Fibroblast of lung (primary cell): Measurements from ENCODE around the gene LARP1. TPM values are rescaled to one million over a fixed set of nuclear protein-coding genes. Genes with fewer than 3 reads are reported as not detected.

Source experiments
- DNase-seq, 2 donors: peaks; one replicate each; pipeline versions ENCODE4 v3.0.0 to v3.0.0-alpha.2; 2010; ENCODE audit warnings: low read depth in 2 of 2
- H2AFZ ChIP-seq: 2 replicates; pipeline ENCODE4 v1.5.1; 2012; ENCODE audit warnings: low read length, control low read depth, inconsistent platforms
- H3K27ac ChIP-seq: 2 replicates; pipeline ENCODE4 v1.5.1; 2011; ENCODE audit warnings: low read length, control low read depth; ENCODE audit not compliant: insufficient read depth
- H3K27me3 ChIP-seq: 2 replicates; pipeline ENCODE4 v1.5.1; 2011; ENCODE audit warnings: mild to moderate bottlenecking, low read length; ENCODE audit not compliant: control insufficient read depth, insufficient read depth
- H3K36me3 ChIP-seq: 2 replicates; pipeline ENCODE4 v1.5.1; 2011; ENCODE audit warnings: low read length; ENCODE audit not compliant: control insufficient read depth, insufficient read depth
- H3K4me1 ChIP-seq: 2 replicates; pipeline ENCODE4 v1.5.1; 2011; ENCODE audit warnings: low read length; ENCODE audit not compliant: control insufficient read depth, insufficient read depth; ENCODE audit errors: extremely low read depth
- H3K4me2 ChIP-seq: 2 replicates; pipeline ENCODE4 v1.5.1; 2011; ENCODE audit warnings: low read length, control low read depth; ENCODE audit not compliant: insufficient read depth; ENCODE audit errors: extremely low read depth
- H3K4me3 ChIP-seq, 4 experiments: fragments of 200-600 bp in 1 of 4; sonication (generic) in 1 of 4; replicated peaks in 1 of 4; 2 replicates each; pipeline ENCODE4 v1.5.1; 2011 to 2016; ENCODE audit warnings: low read length in 4 of 4, low read depth in 3 of 4, mild to moderate bottlenecking in 3 of 4, control low read depth in 2 of 4, inconsistent platforms in 1 of 4, mixed read lengths in 1 of 4; ENCODE audit not compliant: insufficient read depth in 1 of 4; ENCODE audit errors: control extremely low read depth in 1 of 4
- H3K79me2 ChIP-seq: 2 replicates; pipeline ENCODE4 v1.5.1; 2012; ENCODE audit warnings: mild to moderate bottlenecking, low read length, inconsistent platforms; ENCODE audit not compliant: control insufficient read depth, insufficient read depth
- H3K9ac ChIP-seq: 2 replicates; pipeline ENCODE4 v1.5.1; 2011; ENCODE audit warnings: mild to moderate bottlenecking, low read length, control low read depth; ENCODE audit not compliant: insufficient read depth
- H3K9me3 ChIP-seq: 2 replicates; pipeline ENCODE4 v1.5.1; 2012; ENCODE audit warnings: low read depth, low read length; ENCODE audit not compliant: control insufficient read depth, insufficient read depth
- H4K20me1 ChIP-seq: 2 replicates; pipeline ENCODE4 v1.5.1; 2011; ENCODE audit warnings: low read length; ENCODE audit not compliant: control insufficient read depth, insufficient read depth; ENCODE audit errors: extremely low read depth
- CTCF ChIP-seq, 2 donors: IDR thresholded peaks in 1 of 2; conservative IDR thresholded peaks in 1 of 2; 1 replicate in 1 of 2; 2 replicates in 1 of 2; pipeline ENCODE4 v1.5.1; 2011 to 2012; ENCODE audit warnings: low read length in 2 of 2, control low read depth in 1 of 2, inconsistent platforms in 1 of 2, low read depth in 1 of 2, mild to moderate bottlenecking in 1 of 2
- EZH2 ChIP-seq: IDR thresholded peaks from 2 replicates; pipeline ENCODE4 v1.5.1; 2012; ENCODE audit warnings: low read length, control low read depth, mild to moderate bottlenecking; ENCODE audit errors: missing control alignments
- polyA plus RNA-seq, 2 donors: library from polyadenylated mRNA; depleted of rRNA in 1 of 2; stranded (reverse) in 1 of 2; unstranded in 1 of 2; fragments of >200 nt; gene quantifications; 2 replicates each; pipeline ENCODE4 v1.2.1, GENCODE V29; 2011 to 2012; ENCODE audit warnings: missing spikeins in 1 of 2
- total RNA-seq: library from RNA; depleted of rRNA; stranded (reverse); fragments of >200 nt; gene quantifications from 2 replicates; pipeline ENCODE4 v1.2.1, GENCODE V29; 2014

LARP1 gene
- total and polyA plus RNA-seq, 2 donors (not counting 1 experiment from before 2014, with no cell fraction given) = 51.0 to 81.3 TPM

DNA sequence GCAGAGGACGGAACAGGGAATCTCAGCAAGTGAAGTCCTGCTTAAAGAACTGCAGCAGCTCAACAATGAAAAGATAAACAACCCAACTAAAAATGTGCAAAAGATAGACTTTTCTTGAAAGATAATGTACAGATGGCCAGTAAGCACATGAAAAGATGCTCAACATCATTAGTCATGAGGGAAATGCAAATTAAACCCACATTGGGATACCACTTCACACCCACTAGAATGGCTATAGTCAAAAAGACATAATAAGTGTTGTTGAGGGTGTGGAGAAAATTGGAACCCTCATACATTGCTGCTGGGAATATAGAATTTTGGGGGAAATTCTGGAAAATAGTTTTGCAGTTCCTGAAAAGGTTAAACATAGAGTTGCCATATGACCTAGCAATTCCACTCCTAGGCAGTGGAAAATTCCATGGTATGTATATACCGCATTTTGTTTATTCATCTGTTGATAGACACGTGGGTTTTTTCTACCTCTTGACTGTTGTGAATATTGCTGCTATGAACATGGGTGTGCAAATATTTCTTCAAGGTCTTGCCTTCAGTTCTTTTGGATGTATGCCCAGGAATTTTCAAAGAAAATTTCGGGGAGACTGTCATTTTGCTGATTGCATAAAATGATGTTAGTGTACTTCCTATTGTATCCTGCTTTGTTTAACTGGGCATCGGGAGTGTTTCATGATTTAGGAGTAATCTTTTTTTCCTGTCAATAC lies 110.4 kb downstream of the LARP1 start:
- H3K27ac ChIP-seq = no peak overlapping the region
- no peak for DNase-seq
- H3K36me3 ChIP-seq = peaks cover 6% of the 10 kb centered on the region
- peaks cover 46% of the 10 kb centered on the region for H3K79me2 ChIP-seq
- peaks cover 6% of the 10 kb centered on the region for H3K4me1 ChIP-seq
- no peak overlapping the region for H2AFZ ChIP-seq
- H3K9ac ChIP-seq = no peak overlapping the region
- TF ChIP-seq CTCF (conservative IDR thresholded peaks at IDR 0.05 in 1 of 2, IDR thresholded peaks at IDR 0.05 in 1 of 2; ENCODE audit: low read depth in 1 of 2, low read length in 2 of 2) (no peak), EZH2 (no peak)
- H3K4me2 ChIP-seq = no peak overlapping the region
- H3K9me3 ChIP-seq = no peaks in the 10 kb centered on the region
- no peaks in the 10 kb centered on the region for H3K27me3 ChIP-seq
- H3K4me3 ChIP-seq = no peak overlapping the region
- no peaks in the 10 kb centered on the region for H4K20me1 ChIP-seq

- no peak overlapping the region for H3K4me3 ChIP-seq
- H3K27me3 ChIP-seq = no peaks in the 10 kb centered on the region
- H2AFZ ChIP-seq = no peak overlapping the region
- H3K4me2 ChIP-seq = no peak overlapping the region
- peaks cover 34% of the 10 kb centered on the region for H3K79me2 ChIP-seq
- peak; percentile 15 to 17 for DNase-seq
- H3K9me3 ChIP-seq = no peaks in the 10 kb centered on the region
- TF ChIP-seq CTCF (conservative IDR thresholded peaks at IDR 0.05 in 1 of 2, IDR thresholded peaks at IDR 0.05 in 1 of 2; ENCODE audit: low read depth in 1 of 2, low read length in 2 of 2) = no peak
- no peak for TF ChIP-seq EZH2
- H3K27ac ChIP-seq = no peak overlapping the region
- H4K20me1 ChIP-seq = no peaks in the 10 kb centered on the region
- H3K9ac ChIP-seq = no peak overlapping the region
- peaks cover 9% of the 10 kb centered on the region for H3K36me3 ChIP-seq
- H3K4me1 ChIP-seq = peaks cover 6% of the 10 kb centered on the region
Measured at GRCh38 chr5:154866841-154867240, 111.7 kb downstream of the LARP1 start.

Other genes with a start within 250 kb of the LARP1 start
- gene FAXDC2, start 95.2 kb downstream of the LARP1 start, total RNA-seq = 11.3 and 20.6 TPM in 2 replicates
- 5.9 and 11.9 TPM in 2 replicates for gene FAXDC2, start 95.2 kb downstream of the LARP1 start, polyA plus RNA-seq
- 50.1 and 50.7 TPM in 2 replicates for gene CNOT8, start 103.2 kb downstream of the LARP1 start, total RNA-seq
- gene CNOT8, start 103.2 kb downstream of the LARP1 start, polyA plus RNA-seq = 46.7 and 66.7 TPM in 2 replicates
- gene GEMIN5, start 182.8 kb downstream of the LARP1 start, total RNA-seq = 12.1 and 13.1 TPM in 2 replicates
- gene GEMIN5, start 182.8 kb downstream of the LARP1 start, polyA plus RNA-seq = 7.7 and 11.2 TPM in 2 replicates
- gene MRPL22, start 185.7 kb downstream of the LARP1 start, total RNA-seq = 16.7 and 17.8 TPM in 2 replicates
- 42.6 and 66.6 TPM in 2 replicates for gene MRPL22, start 185.7 kb downstream of the LARP1 start, polyA plus RNA-seq